ENCODE measurements around the gene IER5L. TPM values are rescaled to one million over a fixed set of nuclear protein-coding genes. Genes with fewer than 3 reads are reported as not detected.

The IER5L gene
- total RNA-seq, 2 experiments from 2014 or later: 3.7 to 4.1 TPM

DNA sequence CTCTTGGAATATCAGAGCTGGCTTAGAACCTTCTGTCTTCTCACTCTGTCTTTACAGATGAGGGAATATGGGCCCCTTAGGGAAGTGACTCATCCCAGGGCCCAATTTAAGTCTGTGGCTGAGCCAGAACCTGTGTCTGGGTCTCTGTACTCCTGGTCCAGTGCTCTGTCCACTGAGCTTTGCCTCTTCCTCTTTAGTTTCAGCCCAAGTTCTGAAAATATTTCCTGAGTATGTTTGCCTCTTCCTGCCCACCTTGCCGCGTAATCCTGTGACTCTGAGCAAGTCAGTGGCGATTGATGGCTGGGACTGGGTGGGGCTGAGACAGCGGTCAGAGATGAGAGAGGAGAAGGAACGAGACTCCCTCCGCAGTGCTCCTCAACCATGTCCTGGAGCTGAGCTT is 7.8 kb downstream of the IER5L start:
- Mint-ChIP-seq H3K36me3 (ENCODE audit: low read depth) (no peaks in the 10 kb centered on the region), H3K9me3 (no peaks in the 10 kb centered on the region), H3K27ac (no peak overlapping the region), H3K27me3 (peaks cover 6% of the 10 kb centered on the region), H3K4me1 (ENCODE audit: low read depth) (peaks cover 22% of the 10 kb centered on the region), H3K4me3 (no peak overlapping the region)
- ChIA-PET POLR2A (no interaction called here), CTCF (interaction anchor here (1.2 to 1.6 kb wide), 2 partner anchors 27 to 32 kb away, joined by 5 to 12 read pairs; no protein-coding TSS in a partner anchor)
- intact Hi-C loops (cut with micrococcal nuclease): loop anchor here (10.0 kb wide), 2 partner anchors 155 to 445 kb away; no protein-coding TSS in a partner anchor
- peak; percentile 34 for DNase-seq
- TF ChIP-seq, protein P1, sequence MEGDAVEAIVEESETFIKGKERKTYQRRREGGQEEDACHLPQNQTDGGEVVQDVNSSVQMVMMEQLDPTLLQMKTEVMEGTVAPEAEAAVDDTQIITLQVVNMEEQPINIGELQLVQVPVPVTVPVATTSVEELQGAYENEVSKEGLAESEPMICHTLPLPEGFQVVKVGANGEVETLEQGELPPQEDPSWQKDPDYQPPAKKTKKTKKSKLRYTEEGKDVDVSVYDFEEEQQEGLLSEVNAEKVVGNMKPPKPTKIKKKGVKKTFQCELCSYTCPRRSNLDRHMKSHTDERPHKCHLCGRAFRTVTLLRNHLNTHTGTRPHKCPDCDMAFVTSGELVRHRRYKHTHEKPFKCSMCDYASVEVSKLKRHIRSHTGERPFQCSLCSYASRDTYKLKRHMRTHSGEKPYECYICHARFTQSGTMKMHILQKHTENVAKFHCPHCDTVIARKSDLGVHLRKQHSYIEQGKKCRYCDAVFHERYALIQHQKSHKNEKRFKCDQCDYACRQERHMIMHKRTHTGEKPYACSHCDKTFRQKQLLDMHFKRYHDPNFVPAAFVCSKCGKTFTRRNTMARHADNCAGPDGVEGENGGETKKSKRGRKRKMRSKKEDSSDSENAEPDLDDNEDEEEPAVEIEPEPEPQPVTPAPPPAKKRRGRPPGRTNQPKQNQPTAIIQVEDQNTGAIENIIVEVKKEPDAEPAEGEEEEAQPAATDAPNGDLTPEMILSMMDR (IDR thresholded peaks at IDR 0.05): no peak
- no peak for ATAC-seq

DNA sequence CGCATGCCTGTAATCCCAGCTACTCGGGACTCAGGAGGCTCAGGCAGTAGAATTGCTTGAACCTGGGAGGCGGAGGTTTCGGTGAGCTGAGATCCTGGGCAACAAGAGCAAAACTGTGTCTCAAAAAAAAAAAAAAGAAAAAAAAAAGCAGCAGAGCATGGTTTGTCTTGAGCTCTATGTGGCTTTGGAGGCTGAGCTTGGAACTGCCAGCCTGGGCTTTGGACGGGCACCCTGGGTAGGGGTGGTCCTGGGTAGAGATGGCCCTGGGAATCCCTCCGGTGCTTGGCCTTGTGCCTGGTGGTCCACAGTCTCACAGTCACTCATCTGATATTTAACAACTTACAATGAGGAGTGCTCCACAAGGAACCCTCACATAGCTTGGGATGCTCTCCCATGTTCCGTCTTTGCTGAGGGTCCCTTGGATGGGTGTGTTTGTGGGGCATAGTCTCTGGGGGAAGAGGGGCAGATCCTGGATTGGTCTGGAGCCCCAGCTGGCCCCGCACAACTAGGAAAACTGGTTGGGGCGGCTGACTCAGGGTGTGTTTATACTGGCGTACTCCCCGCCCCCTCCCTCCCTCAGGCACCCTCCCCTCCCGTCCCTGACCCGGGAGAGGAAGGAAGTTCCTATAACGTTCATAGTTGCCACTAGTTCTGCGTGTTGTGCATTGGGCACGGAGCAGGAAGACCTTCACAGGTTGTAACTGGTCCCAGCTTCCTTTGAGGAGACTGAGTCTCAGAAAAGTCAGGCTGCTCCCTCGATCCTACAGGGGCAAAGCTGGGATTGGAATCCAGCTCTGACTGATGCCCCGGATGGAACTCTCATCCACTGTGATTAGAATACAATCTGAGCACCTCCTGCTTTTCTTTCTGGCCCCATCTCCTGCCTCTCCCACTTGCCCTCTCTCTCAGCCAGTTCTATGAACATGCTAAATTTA is 11.2 kb downstream of the IER5L start:
- Mint-ChIP-seq H3K4me1 (ENCODE audit: low read depth) (peaks cover 20% of the 10 kb centered on the region), H3K4me3 (peak overlapping the region; percentile 51), H3K9me3 (no peaks in the 10 kb centered on the region), H3K36me3 (ENCODE audit: low read depth) (no peaks in the 10 kb centered on the region), H3K27ac (peak overlapping the region; percentile 20), H3K27me3 (no peaks in the 10 kb centered on the region)
- ATAC-seq (peak; percentile 40), DNase-seq (peak; percentile 20)
- CTCF ChIA-PET: interaction anchor here (0.7 to 5.2 kb wide), 9 partner anchors 10 to 444 kb away, joined by 3 to 31 read pairs (median 5); partner anchors contain the start of gene IER5L
- intact Hi-C loops (cut with micrococcal nuclease): no loop called here
- POLR2A ChIA-PET: interaction anchor here (1.2 kb wide), 1 partner anchor 11 kb away, joined by 3 read pairs; the partner anchor contains the start of gene IER5L
- TF ChIP-seq, protein P1 (IDR thresholded peaks at IDR 0.05): no peak

DNA sequence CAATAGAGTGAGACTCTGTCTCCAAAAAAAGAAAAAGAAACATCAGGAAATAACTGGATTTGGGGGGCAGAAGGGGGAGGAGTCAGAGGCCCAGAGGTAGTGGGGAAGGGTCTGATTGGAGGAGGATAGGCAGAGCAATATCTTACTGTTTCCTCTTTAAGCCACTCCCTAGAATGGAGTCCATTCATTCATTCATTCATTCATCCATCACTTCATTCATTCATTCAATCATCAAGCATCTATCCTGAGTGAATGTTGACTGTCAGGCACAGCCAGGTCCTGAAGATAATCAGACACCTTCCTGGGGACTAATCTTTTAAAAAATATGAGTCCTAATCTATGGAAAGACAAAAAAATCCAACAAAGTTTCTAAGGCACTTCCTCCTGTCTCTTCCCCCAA is 12.9 kb downstream of the IER5L start:
- H3K9me3 Mint-ChIP-seq: no peaks in the 10 kb centered on the region
- ChIA-PET POLR2A (no interaction called here), CTCF (interaction anchor here (1.4 to 5.2 kb wide), 4 partner anchors 9 to 282 kb away, joined by 3 to 31 read pairs (median 6); partner anchors contain the start of gene IER5L)
- no peak for ATAC-seq
- no peaks in the 10 kb centered on the region for H3K27me3 Mint-ChIP-seq
- no peak overlapping the region for H3K4me3 Mint-ChIP-seq
- no peaks in the 10 kb centered on the region for H3K36me3 Mint-ChIP-seq (ENCODE audit: low read depth)
- H3K27ac Mint-ChIP-seq: no peak overlapping the region
- H3K4me1 Mint-ChIP-seq (ENCODE audit: low read depth): peaks cover 17% of the 10 kb centered on the region
- TF ChIP-seq, protein P1 (IDR thresholded peaks at IDR 0.05): no peak
- no peak for DNase-seq
- intact Hi-C loops (cut with micrococcal nuclease): no loop called here

DNA sequence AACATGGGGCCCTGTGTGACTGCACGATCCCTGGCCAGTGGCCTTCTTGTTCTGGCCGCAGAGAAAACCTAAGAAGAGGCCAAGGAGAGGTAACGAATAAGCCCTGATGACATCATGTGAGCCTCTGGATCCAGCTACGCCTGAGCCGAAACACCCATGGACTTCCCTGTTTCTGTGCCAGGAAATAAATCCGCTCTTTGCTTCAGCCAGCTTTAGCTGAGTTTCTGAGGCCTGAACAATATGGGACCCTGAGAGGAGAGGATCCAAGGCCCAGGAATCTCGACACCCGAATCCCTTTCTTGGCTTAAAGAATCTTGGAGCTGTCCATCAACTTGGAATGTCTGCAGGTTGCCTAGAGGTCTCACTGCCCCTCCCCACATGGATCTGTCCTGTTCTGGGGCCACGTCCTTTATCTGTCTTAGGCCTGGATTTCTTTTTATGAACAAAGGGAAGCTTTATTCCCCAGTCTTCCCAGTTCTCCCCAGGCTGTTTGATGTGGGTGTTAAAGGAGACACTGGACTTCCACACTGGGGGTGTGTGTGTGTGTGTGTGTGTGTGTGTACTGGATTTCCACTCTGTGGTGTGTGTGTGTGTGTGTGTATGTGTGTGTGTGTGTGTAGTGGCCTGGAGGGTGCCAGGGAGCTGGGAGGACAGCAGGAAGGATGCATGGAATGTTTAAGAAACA is 13.7 kb downstream of the IER5L start:
- Mint-ChIP-seq H3K4me1 (ENCODE audit: low read depth) (peaks cover 14% of the 10 kb centered on the region), H3K27me3 (no peaks in the 10 kb centered on the region), H3K27ac (no peak overlapping the region), H3K9me3 (no peaks in the 10 kb centered on the region), H3K4me3 (no peak overlapping the region), H3K36me3 (ENCODE audit: low read depth) (no peaks in the 10 kb centered on the region)
- ChIA-PET POLR2A (no interaction called here), CTCF (interaction anchor here (1.7 to 5.2 kb wide), 2 partner anchors 10 to 22 kb away, joined by 6 to 31 read pairs; no protein-coding TSS in a partner anchor)
- TF ChIP-seq, protein P1 (IDR thresholded peaks at IDR 0.05): no peak
- ATAC-seq (no peak), DNase-seq (no peak)
- intact Hi-C loops (cut with micrococcal nuclease): no loop called here

Measured in activated CD8-positive, alpha-beta T cell treated with anti-CD3 and anti-CD28 coated beads for 36 hours (primary cell).